Measurements from ENCODE around the gene HAL.

Gene HAL

DNA sequence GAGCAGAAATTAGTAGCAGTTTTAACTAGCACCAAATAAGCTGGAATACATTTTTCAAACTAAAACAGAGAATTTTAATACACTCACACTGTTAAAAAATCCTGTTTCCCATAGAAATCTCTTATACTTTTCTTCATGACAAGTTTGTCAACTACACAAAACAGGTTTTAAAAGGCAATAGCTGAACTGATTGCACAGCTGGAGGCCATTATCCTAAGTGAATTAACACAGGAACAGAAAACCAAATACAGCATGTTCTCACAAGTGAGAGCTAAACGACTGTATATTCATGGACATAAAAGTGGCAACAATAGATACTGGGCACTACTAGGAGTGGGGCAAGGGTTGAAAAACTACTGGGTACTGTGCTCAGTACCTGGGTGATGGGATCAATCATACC lies 11.6 kb upstream of the HAL start:
- no peak for DNase-seq (ENCODE audit: low read depth)

DNA sequence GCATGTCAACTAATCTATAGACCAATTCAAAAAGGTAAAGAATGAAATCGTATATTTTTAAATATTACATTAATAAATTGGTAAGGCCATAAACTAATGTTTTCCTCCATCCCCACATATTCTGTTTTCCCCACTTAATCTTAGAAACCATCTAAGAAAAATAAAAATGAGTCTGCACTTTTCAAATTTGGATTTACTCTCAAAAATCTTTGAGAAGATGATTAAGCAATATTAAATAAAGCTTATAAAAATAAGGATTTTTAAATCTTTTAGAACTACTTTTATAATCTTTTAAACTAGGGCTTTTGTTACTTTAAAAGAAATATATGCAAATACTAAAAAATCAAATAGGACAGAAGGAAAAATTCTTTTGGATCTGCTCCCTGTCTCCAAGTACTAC lies 10.6 kb upstream of the HAL start:
- DNase-seq (ENCODE audit: low read depth): no peak

DNA sequence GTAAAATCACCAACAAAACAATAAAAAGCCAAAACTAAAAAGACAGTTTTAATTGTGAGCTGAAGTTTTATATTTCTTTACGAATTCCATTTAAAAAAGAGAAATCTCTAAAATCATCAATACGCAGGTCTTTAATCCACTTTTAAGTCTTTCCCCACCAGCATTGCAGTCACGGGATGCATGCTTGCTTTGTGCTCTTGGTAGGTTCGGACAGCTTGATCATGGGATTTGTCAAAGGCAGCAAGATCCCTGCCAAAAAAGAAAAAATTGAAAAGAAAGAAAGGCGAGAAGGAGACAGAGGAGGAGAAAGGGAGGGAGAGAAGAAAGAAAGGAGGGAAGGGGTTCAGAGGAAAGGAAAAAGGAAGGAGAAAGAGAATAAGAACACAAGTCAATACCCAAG lies 4.7 kb upstream of the HAL start:
- DNase-seq (ENCODE audit: low read depth): no peak

DNA sequence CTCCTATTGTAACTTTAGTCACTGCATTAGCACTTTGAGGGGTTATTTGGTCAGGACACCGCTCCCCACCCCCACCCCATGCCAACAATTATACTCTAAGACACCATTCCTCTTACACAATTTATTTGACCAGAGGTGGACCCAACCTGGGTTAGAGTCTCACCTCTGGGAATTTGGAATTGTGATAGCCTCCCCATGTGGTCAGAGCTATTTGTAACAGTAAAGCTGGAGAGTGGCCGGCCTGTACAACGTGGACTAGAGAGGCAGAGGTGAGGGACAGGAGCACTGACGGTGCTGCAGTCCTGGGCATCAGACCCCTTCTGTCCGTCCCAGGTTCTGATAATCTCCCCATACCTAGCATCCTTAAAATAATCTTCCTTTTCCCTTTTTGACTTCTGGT lies 3.3 kb upstream of the HAL start:
- no peak for DNase-seq (ENCODE audit: low read depth)

DNA sequence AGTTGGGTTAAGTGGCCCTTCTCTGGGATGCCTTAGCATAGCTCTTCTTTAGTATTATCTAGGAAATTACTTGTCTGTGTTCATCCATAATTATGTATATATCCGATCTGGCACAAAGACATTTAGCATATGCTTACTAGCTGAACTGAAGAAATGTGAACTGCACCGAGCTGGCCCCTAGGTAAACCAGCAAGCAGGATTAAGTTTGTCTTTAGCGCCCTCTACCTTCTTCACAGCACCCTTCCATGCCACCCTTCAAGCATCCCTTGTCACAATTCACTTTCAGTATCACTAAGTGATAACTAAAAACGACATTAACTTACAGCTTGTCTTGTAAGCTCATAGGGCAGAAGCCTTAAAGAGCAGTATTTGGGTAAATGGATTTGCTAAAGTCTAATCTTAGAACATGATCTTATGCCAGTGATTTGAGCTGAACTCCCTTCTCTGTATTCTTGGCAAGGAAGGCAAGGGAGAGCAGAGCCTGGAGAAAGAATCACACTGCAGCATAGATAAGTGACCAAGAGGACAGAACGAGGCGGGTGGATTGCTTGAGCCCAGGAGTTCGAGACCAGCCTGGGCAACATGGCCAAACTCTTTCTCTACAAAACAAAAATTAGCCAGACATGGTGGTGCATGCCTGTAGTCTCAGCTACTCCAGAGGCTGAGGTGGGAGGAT lies 2.6 kb upstream of the HAL start:
- DNase-seq (ENCODE audit: low read depth): no peak

DNA sequence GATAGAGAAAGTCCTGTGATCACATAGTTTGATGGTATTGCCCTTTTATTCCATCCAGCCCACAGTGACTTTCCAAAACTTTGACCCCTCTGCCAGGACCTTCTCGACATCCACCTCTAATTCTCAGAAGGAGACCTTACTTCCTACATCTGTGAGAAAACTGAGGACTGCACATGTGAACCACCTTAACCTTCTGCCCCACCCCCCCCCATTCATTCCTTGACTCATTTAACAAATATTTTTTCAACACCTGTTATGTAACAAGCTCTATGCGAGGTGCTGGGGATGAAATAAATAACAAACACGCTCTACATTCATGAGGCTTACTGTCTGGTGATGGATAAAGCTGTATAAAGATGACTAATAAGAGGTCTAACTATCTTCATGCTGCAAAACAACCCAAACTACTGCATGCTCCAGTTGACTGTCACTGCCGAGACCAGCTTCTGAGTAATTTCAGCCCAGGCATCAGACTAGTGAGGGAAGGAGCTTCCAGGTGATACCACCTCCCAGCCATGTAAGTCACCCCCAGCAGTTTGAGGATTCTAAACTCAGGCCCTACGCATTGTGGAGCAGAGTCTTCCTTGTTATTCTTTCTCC lies 1.9 kb upstream of the HAL start:
- no peak for DNase-seq (ENCODE audit: low read depth)

DNA sequence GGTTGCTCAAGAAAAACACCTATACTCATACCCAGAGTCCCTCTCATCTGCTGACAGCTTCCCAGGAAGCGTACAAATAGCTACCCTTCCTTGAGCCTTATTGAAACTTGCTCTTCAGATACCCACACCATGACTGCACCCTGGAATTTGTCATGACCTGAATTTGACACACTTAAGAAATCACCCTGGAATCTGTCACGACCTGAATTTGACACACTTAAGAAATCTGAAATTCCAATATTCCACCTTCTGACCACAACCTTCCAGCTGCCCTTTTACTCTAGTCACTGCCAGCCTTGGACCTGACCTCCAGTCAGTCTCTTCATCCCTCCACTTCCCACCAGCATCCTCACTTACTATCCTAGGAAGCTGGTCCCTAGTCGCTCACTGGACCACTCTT lies 1.1 kb upstream of the HAL start:
- no peak for DNase-seq (ENCODE audit: low read depth)

DNA sequence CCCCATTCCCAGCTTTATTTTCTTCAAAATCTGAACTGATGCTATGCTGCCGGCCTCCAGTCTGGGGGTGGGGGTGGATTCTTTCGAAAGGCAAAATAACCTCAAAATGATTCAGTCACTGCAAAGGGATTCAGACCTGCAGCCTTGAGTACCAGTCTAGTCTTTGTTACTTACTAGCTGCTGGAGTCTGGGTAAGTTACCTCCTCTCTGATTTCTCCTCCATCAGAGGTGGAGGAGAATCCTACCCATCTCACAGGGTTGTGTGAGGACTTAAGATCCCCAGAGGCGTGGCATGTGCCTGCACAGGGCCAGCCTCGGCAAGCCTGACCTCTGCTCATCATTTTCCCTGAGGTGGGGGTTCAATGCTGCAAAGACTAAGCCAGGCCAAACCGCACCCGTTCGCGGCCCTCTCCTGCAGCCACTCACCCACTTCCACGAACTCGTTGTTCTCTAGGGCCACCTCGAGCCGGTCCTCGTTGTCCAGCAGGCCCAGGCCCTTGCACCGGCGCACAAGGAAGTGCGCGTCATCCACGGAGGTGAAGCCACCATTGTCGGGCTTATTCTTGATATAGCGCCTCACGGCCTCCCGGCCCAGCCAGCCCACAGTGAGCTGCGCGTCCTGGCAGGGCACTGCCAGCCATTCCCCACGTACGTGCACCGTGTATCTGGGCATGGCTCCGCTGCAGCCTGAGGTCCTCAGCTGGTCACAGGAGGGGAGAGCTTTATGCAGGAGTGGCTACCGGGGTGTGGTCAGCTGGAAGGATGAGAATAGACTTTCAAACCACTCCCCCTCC lies 709 bp downstream of the HAL start:
- no peak for DNase-seq (ENCODE audit: low read depth)

DNA sequence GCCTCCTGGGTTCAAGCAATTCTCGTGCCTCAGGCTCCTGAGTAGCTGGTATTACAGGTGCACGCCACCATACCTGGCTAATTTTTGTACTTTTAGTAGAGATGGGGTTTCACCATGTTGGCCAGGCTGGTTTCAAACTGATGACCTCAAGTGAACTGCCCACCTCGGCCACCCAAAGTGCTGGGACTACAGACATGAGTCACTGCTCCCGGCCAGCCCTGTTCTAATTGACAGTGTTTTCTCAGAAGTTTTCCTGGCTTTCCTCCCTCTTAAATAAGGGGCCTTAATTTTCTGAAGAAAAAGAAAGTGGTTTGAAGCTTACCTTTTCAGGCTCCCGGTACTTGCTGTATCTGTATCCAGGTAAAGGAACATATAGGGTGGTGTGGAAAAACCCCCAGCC lies 1.7 kb downstream of the HAL start:
- DNase-seq (ENCODE audit: low read depth): no peak

DNA sequence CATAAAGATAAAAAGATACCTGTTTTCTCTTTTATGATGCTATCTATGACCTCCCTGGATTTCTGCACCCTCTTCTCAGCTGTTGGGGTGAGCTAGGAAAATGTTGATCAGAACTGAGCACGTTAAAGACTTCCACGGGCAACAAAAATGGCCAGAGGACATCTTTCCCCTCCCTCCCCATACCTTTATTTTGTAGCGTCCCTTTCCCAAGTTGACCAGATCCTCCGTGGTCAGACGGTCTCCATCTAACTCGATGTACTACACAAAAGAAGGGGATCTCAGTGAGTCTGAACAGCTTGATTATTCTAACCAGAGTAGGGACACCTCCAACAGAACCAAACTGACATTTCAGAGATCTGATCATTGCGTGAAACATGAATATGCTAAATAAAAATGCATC lies 2.2 kb downstream of the HAL start:
- DNase-seq (ENCODE audit: low read depth): no peak

DNA sequence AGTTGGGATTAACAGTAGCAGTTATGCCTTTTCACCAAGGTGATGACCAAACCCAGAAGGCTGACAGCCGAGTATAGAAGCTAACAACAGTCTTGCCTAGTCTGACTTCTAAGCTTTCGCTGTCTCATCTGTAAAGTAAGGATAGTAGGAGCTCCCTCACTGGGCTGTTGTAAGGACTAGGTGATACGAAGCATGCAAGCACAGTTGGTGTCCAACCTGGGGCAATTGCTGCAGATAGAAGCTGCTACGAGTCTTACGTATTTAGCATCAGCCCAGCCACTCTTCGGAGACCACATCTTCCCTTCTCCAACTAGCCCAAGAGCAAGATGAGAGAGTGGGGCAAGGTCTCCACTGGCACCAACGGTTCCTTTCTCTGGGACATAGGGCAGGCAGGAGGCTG lies 6.0 kb downstream of the HAL start:
- DNase-seq (ENCODE audit: low read depth): no peak

DNA sequence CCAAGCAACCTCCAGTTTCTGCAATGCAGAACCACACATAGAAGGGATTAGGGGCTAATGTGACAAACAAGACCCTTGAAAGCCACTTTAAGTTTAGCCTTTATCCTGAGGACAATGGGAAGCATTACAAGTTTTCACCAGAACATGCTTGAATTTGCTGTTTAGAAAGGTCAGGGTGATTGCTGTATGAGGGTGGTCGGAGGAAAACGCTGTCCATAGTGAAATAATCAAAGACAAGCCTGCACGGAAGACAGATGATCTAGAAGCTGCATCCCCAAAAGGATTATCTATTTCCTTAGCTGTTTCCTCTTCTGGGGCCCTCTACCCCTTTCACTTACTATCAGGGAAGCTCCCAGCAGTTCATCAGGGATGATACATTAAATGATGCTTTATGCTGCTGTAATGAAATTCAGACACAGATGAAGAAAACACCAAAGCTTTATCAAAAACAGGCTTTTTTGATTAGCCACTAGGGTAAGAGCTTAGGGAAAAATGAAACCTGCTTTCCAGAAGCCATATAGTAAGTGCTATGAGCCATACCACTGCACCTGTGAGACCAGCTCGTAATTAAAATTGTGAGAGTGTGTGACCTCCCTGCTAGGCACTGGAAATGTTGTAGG lies 6.5 kb downstream of the HAL start:
- no peak for DNase-seq (ENCODE audit: low read depth)

DNA sequence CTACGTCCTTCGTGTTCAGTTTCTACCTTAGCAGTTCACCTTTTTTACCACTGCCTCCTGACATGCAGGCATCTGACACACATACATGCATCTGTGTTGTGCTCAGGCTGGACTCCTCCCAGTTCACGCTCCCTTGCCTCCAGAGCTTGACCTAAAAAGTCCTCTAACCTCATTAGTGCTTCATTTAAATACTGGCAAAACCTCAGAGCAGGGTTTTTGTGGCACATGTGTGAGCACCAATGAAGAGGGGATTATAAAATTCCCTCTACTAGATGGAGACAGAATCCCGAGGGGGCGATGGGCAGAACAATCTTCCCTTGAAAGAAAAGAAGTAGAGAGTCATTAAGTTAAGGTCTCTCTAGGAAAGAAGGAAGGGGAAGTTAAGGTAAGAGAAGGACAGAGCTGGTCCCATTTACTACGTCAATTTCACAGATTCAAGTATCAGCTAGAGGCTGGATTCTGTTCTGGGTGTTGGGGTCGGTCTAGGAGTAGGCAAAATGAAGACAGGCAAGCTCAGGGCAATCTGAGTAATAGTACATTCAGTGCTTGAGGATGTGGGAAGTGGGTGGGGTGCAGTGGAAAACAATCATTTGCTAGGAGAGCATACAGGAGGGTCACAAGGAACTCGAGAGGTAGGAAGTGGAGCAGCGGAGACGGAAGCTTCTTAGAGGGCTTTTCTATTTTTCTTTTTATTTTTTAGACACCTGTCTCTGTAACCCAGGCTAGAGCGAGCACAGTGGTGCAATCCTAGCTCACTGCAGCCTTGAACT lies 7.5 kb downstream of the HAL start:
- no peak for DNase-seq (ENCODE audit: low read depth)

DNA sequence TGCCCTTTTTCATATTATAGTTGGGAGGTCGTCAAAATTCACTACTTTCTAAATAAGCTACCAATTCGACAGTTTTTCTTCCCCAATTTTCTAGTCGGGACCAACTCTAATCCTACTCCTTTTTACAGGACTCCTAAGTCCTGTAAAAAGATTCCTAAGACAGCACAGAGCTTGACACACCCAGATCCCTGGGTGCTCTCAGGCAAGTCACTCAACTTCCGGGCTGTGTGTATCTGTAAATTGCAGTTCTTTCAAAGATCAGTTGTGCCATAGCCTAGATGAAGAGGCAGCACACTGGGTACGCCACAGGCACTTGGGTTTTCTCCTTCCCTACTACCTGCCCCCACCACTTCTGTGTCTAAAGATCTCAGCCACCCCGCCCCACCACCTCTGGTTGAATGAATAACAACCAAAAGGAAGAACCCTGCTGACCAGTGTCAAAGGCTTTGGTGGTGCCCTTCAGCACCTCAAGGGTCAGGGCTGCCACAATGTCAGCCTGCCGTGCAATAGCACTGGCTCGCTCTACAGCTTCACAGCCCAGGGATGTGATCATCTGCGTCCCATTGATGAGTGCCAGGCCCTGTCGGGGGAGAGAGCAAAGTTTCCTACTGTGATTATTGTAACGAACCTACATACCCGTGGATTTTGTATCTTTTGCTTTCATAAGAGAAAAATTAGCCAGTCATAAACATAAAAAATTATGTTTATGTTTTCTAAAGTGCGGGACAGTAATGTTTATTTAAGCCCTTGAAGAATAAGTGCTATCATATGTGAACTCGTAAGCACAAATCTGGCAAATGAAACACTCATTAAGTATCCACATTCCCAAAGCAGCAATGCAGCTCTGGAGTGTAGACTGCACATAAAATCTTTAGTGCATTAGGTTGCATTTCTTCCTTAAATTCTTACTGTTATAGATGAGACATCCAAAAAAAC lies 9.2 kb downstream of the HAL start:
- DNase-seq (ENCODE audit: low read depth): no peak

DNA sequence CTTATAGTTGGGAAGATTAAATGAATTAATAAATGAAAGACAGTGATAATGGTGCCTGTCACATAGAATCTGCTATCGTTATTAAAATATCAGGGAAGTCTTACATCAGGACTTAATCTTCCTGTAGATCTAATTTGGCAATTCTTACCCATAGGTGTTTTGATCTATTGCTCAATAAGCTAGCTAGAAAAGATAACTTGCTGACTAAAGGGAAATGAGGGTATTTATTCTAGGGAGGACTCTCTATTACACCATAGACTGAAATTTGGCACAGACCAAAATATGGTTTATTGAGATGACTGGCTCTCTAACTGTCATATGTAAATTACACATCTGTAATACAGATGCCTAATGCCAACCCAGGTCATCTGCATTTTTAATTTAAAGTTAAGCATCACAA lies 11.5 kb downstream of the HAL start:
- DNase-seq (ENCODE audit: low read depth): no peak

DNA sequence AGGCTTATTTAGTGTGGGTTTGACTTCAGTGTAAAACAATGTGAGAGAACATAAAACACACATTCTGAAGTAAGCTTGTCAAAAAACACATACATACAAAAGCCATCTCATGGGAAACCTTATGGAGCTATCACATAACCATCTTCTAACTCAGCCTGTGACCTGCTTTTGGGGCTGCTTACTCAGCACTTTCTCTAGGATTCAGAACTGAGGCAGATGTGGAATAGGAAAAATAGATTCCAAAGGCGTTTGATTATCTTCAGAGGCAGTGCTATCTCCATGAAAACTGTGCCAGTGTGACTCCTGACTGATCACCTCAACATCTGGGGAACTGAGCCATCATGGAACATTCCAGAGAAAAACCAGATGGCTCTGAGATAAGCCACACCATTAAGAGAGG lies 13.5 kb downstream of the HAL start:
- no peak for DNase-seq (ENCODE audit: low read depth)

DNA sequence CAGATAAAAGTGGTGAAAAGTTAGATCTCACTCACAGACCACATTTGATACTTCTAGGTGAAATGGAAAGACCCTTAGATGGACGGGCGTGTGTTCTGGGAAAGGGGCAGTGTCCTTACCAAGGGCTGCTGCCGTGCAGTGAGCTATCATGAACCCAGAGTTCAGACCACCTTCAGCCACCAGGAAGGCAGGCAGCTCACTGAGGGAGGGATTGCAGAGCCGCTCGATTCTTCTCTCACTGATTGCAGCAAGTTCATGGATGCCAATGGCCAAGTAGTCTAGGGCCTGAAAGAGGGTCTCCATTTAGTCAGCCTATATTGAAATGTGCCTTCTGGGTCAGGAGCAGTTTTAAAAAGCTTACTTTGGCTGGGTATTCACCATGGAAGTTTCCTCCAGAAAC lies 15.7 kb downstream of the HAL start:
- no peak for DNase-seq (ENCODE audit: low read depth)

DNA sequence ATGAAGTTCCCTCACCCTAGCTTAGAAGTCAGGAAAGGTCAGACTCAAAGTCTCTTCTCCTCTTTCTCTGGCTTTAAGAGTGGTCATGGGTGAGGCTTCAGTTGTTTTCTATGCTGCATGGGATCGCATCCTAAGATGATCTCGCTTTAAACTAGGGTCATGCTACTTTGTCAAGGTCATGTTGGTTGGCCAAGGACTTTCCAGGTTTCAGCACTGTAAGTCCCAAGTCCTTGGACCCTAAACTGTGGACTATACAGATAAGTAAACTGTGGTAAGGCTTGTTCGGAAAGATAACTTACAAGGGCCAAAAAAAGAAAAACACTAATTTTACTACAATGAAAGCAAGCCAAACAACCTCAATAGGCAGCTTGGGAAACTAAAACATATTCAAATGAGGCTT lies 17.4 kb downstream of the HAL start:
- DNase-seq (ENCODE audit: low read depth): no peak

DNA sequence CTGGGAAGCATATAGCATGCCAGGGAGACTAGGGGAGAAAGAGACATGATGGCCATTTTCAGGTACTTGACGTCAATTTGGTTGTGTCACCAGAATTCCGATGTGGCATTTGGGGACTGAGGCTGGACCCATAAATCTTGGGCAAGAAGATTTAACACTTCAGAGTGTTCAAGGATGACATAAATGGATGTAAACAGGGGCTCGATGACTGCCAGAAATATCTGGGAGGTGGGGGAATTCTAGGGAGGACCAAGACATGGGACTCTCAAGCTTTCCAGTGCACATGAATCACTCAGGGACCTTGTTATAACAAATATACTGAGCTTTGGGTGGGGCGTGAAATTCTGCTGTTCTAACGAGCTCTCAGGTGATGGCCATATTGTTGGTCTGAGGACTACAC lies 17.8 kb downstream of the HAL start:
- DNase-seq (ENCODE audit: low read depth): no peak

DNA sequence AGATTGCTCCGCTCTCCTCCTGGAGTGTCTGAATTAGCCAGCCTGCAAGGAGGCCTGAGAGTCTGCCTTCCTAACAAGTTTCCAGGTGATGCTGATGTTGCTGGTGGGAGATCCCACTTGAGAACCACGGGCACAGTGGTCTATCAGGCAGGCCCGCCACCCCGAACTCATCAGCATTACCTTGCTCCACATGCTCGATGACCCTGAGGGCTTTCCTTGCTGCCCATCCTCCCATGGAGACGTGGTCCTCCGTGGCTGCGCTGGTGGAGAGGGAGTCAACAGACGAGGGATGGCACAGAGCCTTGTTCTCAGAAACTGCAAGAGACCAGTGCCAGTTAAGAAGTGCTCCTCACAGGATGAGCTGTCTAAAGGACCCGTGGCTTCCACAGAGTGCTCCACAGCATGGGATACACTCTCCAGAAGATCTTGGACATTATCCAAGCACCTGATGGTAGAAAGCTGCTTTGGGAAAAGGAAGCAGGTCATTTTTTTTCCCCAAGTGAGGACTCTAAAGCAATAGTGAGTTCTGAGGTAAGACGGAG lies 18.3 kb downstream of the HAL start:
- no peak for DNase-seq (ENCODE audit: low read depth)

DNA sequence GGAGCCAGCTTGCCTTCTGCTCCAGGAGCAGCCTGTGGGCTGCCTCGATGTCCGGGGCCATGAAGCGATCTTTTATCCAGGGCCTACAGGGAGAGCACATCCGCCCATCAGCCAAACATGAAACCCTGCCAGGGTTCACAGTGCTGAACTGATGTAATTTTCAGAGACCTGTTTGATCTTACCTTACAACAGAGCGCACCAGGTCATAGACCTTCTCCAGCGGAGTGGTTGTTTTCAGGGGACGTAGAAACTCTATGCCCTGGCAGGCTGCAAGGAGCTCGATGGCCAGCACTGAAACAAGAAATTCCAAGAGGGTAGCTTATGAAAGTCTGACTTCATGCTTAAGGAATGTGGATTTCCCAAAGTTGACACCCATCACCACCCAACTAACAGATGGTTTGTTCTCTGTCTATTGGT lies 19.7 kb downstream of the HAL start:
- DNase-seq (ENCODE audit: low read depth): no peak
